ENCODE results near the gene TRIM31.

Gene TRIM31

GRCh38 chr6:30111266-30111856, 1.5 kb downstream of the TRIM31 start:
- DNase-seq = no peak

- no peak for DNase-seq
These were observed 8.2 kb downstream of the TRIM31 start for GRCh38 chr6:30104661-30105060.

- no peak for DNase-seq
These were observed 9.1 kb downstream of the TRIM31 start for GRCh38 chr6:30103872-30104179.

GRCh38 chr6:30102970-30103871, 9.7 kb downstream of the TRIM31 start:
- peak; percentile 6 for DNase-seq

- no peak for DNase-seq
These were observed 10.4 kb downstream of the TRIM31 start for GRCh38 chr6:30102414-30102969.

GRCh38 chr6:30101444-30102413, 11.2 kb downstream of the TRIM31 start:
- DNase-seq = no peak

- DNase-seq = no peak
These were observed 12.1 kb downstream of the TRIM31 start for GRCh38 chr6:30100585-30101443.

- no peak for DNase-seq
These were observed 12.7 kb downstream of the TRIM31 start for GRCh38 chr6:30100154-30100553.

- no peak for DNase-seq
These were observed 14.8 kb downstream of the TRIM31 start for GRCh38 chr6:30097902-30098768.

- DNase-seq = no peak
These were observed 16.1 kb downstream of the TRIM31 start for GRCh38 chr6:30096829-30097228.

- DNase-seq = no peak
These were observed 18.8 kb downstream of the TRIM31 start for GRCh38 chr6:30093951-30094661.

GRCh38 chr6:30092852-30093543, 19.9 kb downstream of the TRIM31 start:
- DNase-seq = no peak

GRCh38 chr6:30091577-30092381, 21.1 kb downstream of the TRIM31 start:
- no peak for DNase-seq

GRCh38 chr6:30087876-30088275, 25.0 kb downstream of the TRIM31 start:
- no peak for DNase-seq

- no peak for DNase-seq
These were observed 35.7 kb downstream of the TRIM31 start for GRCh38 chr6:30077218-30077617.

- DNase-seq = no peak
These were observed 36.8 kb downstream of the TRIM31 start for GRCh38 chr6:30075790-30076732.

GRCh38 chr6:30075094-30075789, 37.6 kb downstream of the TRIM31 start, which contains the start of gene RNF39:
Gene RNF39 (minus strand): TSS chr6:30075769. CDS start chr6:30075585, 184 bp downstream.
- no peak for DNase-seq

Measured in NCI-H1417 treated with DMSO at 0.1 percent for 48 hours (cell line).